ENCODE measurements around the gene PPP1R9B. TPM values are rescaled to one million over a fixed set of nuclear protein-coding genes. Genes with fewer than 3 reads are reported as not detected.

Gene PPP1R9B
- total RNA-seq, 1 donor from 2014 or later = 16.6 TPM

- DNase-seq (ENCODE audit: low read depth) (no peak), FAIRE-seq (no peak)
- TF ChIP-seq CTCF (IDR thresholded peaks at IDR 0.05; ENCODE audit: insufficient read depth, low read length, severe bottlenecking) = no peak
- Histone ChIP-seq H3K36me3 (ENCODE audit: control insufficient read depth, insufficient read depth, low read length) (peaks cover 19% of the 10 kb centered on the region), H3K27me3 (ENCODE audit: control insufficient read depth, insufficient read depth, low read length) (no peaks in the 10 kb centered on the region), H3K4me3 (ENCODE audit: low read depth, low read length) (no peak overlapping the region)
These were observed 58.6 kb downstream of the PPP1R9B start for GRCh38 chr17:50091918-50092285.

GRCh38 chr17:50090971-50091917 lies 59.2 kb downstream of the PPP1R9B start:
- no peaks in the 10 kb centered on the region for H3K27me3 ChIP-seq (ENCODE audit: control insufficient read depth, insufficient read depth, low read length)
- peaks cover 19% of the 10 kb centered on the region for H3K36me3 ChIP-seq (ENCODE audit: control insufficient read depth, insufficient read depth, low read length)
- FAIRE-seq (peak; percentile 47), DNase-seq (ENCODE audit: low read depth) (no peak)
- H3K4me3 ChIP-seq (ENCODE audit: low read depth, low read length) = no peak overlapping the region
- no peak for TF ChIP-seq CTCF (IDR thresholded peaks at IDR 0.05; ENCODE audit: insufficient read depth, low read length, severe bottlenecking)

GRCh38 chr17:50090071-50090470 lies 60.4 kb downstream of the PPP1R9B start:
- no peak overlapping the region for H3K4me3 ChIP-seq (ENCODE audit: low read depth, low read length)
- no peaks in the 10 kb centered on the region for H3K27me3 ChIP-seq (ENCODE audit: control insufficient read depth, insufficient read depth, low read length)
- DNase-seq (ENCODE audit: low read depth) (no peak), FAIRE-seq (no peak)
- TF ChIP-seq CTCF (IDR thresholded peaks at IDR 0.05; ENCODE audit: insufficient read depth, low read length, severe bottlenecking) = no peak
- peaks cover 19% of the 10 kb centered on the region for H3K36me3 ChIP-seq (ENCODE audit: control insufficient read depth, insufficient read depth, low read length)

DNA sequence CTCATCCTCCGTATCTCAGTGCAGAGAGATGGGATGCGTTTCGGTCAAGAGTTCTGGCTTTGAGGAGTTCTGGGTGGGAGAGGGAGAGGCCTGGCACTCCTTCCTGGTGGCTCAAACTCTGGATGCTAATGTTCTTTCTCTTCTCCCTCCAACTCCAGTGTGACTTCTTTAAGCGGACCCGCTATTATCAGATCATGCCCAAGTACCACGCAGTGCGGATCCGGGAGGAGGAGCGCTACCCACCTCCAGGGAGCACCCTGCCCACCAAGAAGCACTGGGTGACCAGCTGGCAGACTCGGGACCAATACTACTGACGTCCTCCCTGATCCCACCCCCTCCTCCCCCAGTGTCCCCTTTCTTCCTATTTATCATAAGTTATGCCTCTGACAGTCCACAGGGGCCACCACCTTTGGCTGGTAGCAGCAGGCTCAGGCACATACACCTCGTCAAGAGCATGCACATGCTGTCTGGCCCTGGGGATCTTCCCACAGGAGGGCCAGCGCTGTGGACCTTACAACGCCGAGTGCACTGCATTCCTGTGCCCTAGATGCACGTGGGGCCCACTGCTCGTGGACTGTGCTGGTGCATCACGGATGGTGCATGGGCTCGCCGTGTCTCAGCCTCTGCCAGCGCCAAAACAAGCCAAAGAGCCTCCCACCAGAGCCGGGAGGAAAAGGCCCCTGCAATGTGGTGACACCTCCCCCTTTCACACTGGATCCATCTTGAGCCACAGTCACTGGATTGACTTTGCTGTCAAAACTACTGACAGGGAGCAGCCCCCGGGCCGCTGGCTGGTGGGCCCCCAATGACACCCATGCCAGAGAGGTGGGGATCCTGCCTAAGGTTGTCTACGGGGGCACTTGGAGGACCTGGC lies 61.3 kb downstream of the PPP1R9B start:
- Histone ChIP-seq H3K4me3 (ENCODE audit: low read depth, low read length) (no peak overlapping the region), H3K36me3 (ENCODE audit: control insufficient read depth, insufficient read depth, low read length) (peaks cover 19% of the 10 kb centered on the region), H3K27me3 (ENCODE audit: control insufficient read depth, insufficient read depth, low read length) (no peaks in the 10 kb centered on the region)
- DNase-seq (ENCODE audit: low read depth) = no peak
- no peak for TF ChIP-seq CTCF (IDR thresholded peaks at IDR 0.05; ENCODE audit: insufficient read depth, low read length, severe bottlenecking)
- no peak for FAIRE-seq

- peaks cover 19% of the 10 kb centered on the region for H3K36me3 ChIP-seq (ENCODE audit: control insufficient read depth, insufficient read depth, low read length)
These were observed 62.5 kb downstream of the PPP1R9B start for GRCh38 chr17:50087912-50088405.

More at GRCh38 chr17:50087912-50088405, 62.5 kb downstream of the PPP1R9B start:
- no peak for FAIRE-seq
- DNase-seq (ENCODE audit: low read depth) = no peak
- Histone ChIP-seq H3K27me3 (ENCODE audit: control insufficient read depth, insufficient read depth, low read length) (no peaks in the 10 kb centered on the region), H3K4me3 (ENCODE audit: low read depth, low read length) (no peak overlapping the region)
- no peak for TF ChIP-seq CTCF (IDR thresholded peaks at IDR 0.05; ENCODE audit: insufficient read depth, low read length, severe bottlenecking)

All from bronchial epithelial cell (primary cell).